COLO829 (cell line): ENCODE results near the gene LRRC42.
A peak's percentile ranks its signal among the peaks of the same experiment; 100 is the strongest.

Experiments used
- DNase-seq: peaks from one replicate; pipeline ENCODE4 v3.0.0; 2012; ENCODE audit warnings: low spot score

The LRRC42 gene

GRCh38 chr1:53946252-53947171 lies at the start of gene LRRC42:
TSS of gene LRRC42 (plus strand) at chr1:53946350. CDS start at chr1:53952000, 5,650 bp downstream.
- DNase-seq = no peak

- DNase-seq = peak; percentile 67
Measured at GRCh38 chr1:53896635-53897229, 49.4 kb upstream of the LRRC42 start.

- DNase-seq = no peak
Measured at GRCh38 chr1:53899206-53899628, 46.9 kb upstream of the LRRC42 start.

- no peak for DNase-seq
Measured at GRCh38 chr1:53899708-53900107, 46.4 kb upstream of the LRRC42 start.

GRCh38 chr1:53902235-53903138 lies 43.7 kb upstream of the LRRC42 start:
- DNase-seq = no peak

GRCh38 chr1:53905509-53905908 lies 40.6 kb upstream of the LRRC42 start:
- DNase-seq = no peak

- DNase-seq = no peak
Measured at GRCh38 chr1:53906121-53906520, 40.0 kb upstream of the LRRC42 start.

GRCh38 chr1:53909946-53910345 lies 36.2 kb upstream of the LRRC42 start:
- no peak for DNase-seq

- DNase-seq = no peak
Measured at GRCh38 chr1:53911442-53911841, 34.7 kb upstream of the LRRC42 start.

- no peak for DNase-seq
Measured at GRCh38 chr1:53913352-53914033, 32.7 kb upstream of the LRRC42 start.

GRCh38 chr1:53918343-53918742 lies 27.8 kb upstream of the LRRC42 start:
- DNase-seq = no peak

- DNase-seq = no peak
Measured at GRCh38 chr1:53919675-53920066, 26.5 kb upstream of the LRRC42 start.

- no peak for DNase-seq
Measured at GRCh38 chr1:53927376-53927881, 18.7 kb upstream of the LRRC42 start.

- no peak for DNase-seq
Measured at GRCh38 chr1:53929246-53929960, 16.7 kb upstream of the LRRC42 start.

- no peak for DNase-seq
Measured at GRCh38 chr1:53930932-53931331, 15.2 kb upstream of the LRRC42 start.

GRCh38 chr1:53931523-53931922 lies 14.6 kb upstream of the LRRC42 start:
- DNase-seq = no peak

- DNase-seq = no peak
Measured at GRCh38 chr1:53934170-53934765, 11.9 kb upstream of the LRRC42 start.

GRCh38 chr1:53936430-53936829 lies 9.7 kb upstream of the LRRC42 start:
- DNase-seq = no peak

- no peak for DNase-seq
Measured at GRCh38 chr1:53938136-53938830, 7.9 kb upstream of the LRRC42 start.
